Measurements from ENCODE around the gene MPI. TPM values are rescaled to one million over a fixed set of nuclear protein-coding genes. Genes with fewer than 3 reads are reported as not detected.
"Not testable (repeated sequence)": the region's sequence is repeated elsewhere in the genome, so short reads cannot be mapped to it uniquely, and the experiment has no call there.

MPI gene
- total RNA-seq, 4 donors from 2014 or later: 27.6 to 73.1 (median 32.5) TPM

GRCh38 chr15:74917676-74918075, 27.8 kb downstream of the MPI start:
- DNase-seq (ENCODE audit: low spot score in 2 of 2): no peak
- no peak for TF ChIP-seq POLR2A (IDR thresholded peaks at IDR 0.05)
- TF ChIP-seq, protein P1, sequence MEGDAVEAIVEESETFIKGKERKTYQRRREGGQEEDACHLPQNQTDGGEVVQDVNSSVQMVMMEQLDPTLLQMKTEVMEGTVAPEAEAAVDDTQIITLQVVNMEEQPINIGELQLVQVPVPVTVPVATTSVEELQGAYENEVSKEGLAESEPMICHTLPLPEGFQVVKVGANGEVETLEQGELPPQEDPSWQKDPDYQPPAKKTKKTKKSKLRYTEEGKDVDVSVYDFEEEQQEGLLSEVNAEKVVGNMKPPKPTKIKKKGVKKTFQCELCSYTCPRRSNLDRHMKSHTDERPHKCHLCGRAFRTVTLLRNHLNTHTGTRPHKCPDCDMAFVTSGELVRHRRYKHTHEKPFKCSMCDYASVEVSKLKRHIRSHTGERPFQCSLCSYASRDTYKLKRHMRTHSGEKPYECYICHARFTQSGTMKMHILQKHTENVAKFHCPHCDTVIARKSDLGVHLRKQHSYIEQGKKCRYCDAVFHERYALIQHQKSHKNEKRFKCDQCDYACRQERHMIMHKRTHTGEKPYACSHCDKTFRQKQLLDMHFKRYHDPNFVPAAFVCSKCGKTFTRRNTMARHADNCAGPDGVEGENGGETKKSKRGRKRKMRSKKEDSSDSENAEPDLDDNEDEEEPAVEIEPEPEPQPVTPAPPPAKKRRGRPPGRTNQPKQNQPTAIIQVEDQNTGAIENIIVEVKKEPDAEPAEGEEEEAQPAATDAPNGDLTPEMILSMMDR (IDR thresholded peaks at IDR 0.05): no peak
- H3K4me3 ChIP-seq (ENCODE audit: low read depth, poor library complexity, severe bottlenecking): no peak overlapping the region
- intact Hi-C loops (cut with DNase I; ENCODE audit: low total_unique reads): no loop called here
- WGBS, 2 donors: 93 to 94% methylated on average over 6 of the region's 6 CpGs

GRCh38 chr15:74920456-74920855, 30.6 kb downstream of the MPI start:
- DNase-seq (ENCODE audit: low spot score in 2 of 2): no peak
- 81 to 89% methylated on average over 8 of the region's 8 CpGs for WGBS, 2 donors
- intact Hi-C loops (cut with DNase I; ENCODE audit: low total_unique reads): no loop called here
- no peak for TF ChIP-seq POLR2A (IDR thresholded peaks at IDR 0.05)
- TF ChIP-seq, protein P1 (IDR thresholded peaks at IDR 0.05): no peak
- no peak overlapping the region for H3K4me3 ChIP-seq (ENCODE audit: low read depth, poor library complexity, severe bottlenecking)

GRCh38 chr15:74924525-74924924, 34.7 kb downstream of the MPI start:
- DNase-seq (ENCODE audit: low spot score in 2 of 2): no peak
- WGBS, 2 donors: 88 to 97% methylated on average over 3 of the region's 3 CpGs
- H3K4me3 ChIP-seq (ENCODE audit: low read depth, poor library complexity, severe bottlenecking): no peak overlapping the region
- intact Hi-C loops (cut with DNase I; ENCODE audit: low total_unique reads): no loop called here
- TF ChIP-seq, protein P1 (IDR thresholded peaks at IDR 0.05): no peak
- TF ChIP-seq POLR2A (IDR thresholded peaks at IDR 0.05): no peak

- WGBS, 2 donors: 92 to 95% methylated on average over 5 of the region's 5 CpGs
- H3K4me3 ChIP-seq (ENCODE audit: low read depth, poor library complexity, severe bottlenecking): no peak overlapping the region
- intact Hi-C loops (cut with DNase I; ENCODE audit: low total_unique reads): loop anchor here (2.0 kb wide), 1 partner anchor 16 kb away; no protein-coding TSS in a partner anchor
- DNase-seq (ENCODE audit: low spot score in 2 of 2): no peak
- TF ChIP-seq, protein P1 (IDR thresholded peaks at IDR 0.05): no peak
Observed at GRCh38 chr15:74928771-74929198, 38.9 kb downstream of the MPI start.

GRCh38 chr15:74933573-74933972, 43.7 kb downstream of the MPI start:
- 62 to 72% methylated on average over 2 of the region's 2 CpGs for WGBS, 2 donors
- DNase-seq (ENCODE audit: low spot score in 2 of 2): no peak
- H3K4me3 ChIP-seq (ENCODE audit: low read depth, poor library complexity, severe bottlenecking): no peak overlapping the region
- intact Hi-C loops (cut with DNase I; ENCODE audit: low total_unique reads): no loop called here
- TF ChIP-seq, protein P1 (IDR thresholded peaks at IDR 0.05): no peak
- TF ChIP-seq POLR2A (IDR thresholded peaks at IDR 0.05): no peak

DNA sequence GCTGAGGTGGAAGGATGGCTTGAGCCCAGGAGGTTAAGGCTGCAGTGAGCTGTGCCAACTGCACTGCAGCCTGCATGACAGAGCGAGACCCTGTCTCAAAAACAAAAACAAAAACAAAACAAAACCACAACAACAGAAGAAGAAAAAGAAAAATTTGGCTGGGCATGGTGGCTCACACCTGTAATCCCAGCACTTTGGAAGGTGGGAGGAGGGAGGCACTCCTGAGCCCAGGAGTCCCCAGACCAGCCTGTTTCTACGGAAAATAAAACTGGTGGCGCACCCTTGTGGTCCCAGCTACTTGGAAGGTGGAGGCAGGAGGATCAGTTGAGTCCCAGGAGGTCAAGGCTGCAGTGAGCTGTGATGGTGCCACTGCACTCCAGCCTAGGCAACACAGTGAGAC, 45.4 kb downstream of the MPI start:
- WGBS, 2 donors: 86 to 90% methylated on average over 3 of the region's 3 CpGs
- DNase-seq (ENCODE audit: low spot score in 2 of 2); H3K4me3 ChIP-seq (ENCODE audit: low read depth, poor library complexity, severe bottlenecking); intact Hi-C loops (cut with DNase I; ENCODE audit: low total_unique reads): not testable (repeated sequence)

Measured in lower leg skin (tissue), 4 donors.